HL-60 (cell line): ENCODE measurements around the gene PFN2.

ENCODE experiments used
- DNase-seq, 2 experiments: peaks; one replicate each; pipeline ENCODE4 v3.0.0-alpha.2; 2010 to 2020; ENCODE audit warnings: low read depth in 1 of 2, low spot score in 1 of 2
- H3K27ac ChIP-seq: fragments of 250-450 bp; sonication (Bioruptor Pico); replicated peaks from 2 replicates; pipeline ENCODE4 v1.5.1; 2020; ENCODE audit warnings: mild to moderate bottlenecking, moderate library complexity
- H3K27me3 ChIP-seq: fragments of 250-450 bp; sonication (Bioruptor Pico); 2 replicates; pipeline ENCODE4 v1.5.1; 2021; ENCODE audit warnings: mild to moderate bottlenecking, moderate library complexity; ENCODE audit not compliant: insufficient read depth, poor library complexity, severe bottlenecking
- H3K4me3 ChIP-seq: replicated peaks from 2 replicates; pipeline ENCODE4 v1.5.1; 2011; ENCODE audit warnings: mild to moderate bottlenecking, control low read depth, low read length; ENCODE audit not compliant: insufficient read depth
- GABPA ChIP-seq: IDR thresholded peaks from 2 replicates; pipeline ENCODE4 v1.6.1; 2012; ENCODE audit warnings: low read depth
- POLR2AphosphoS5 ChIP-seq: IDR thresholded peaks from 2 replicates; pipeline ENCODE4 v1.6.1; 2012; ENCODE audit warnings: low read depth
- SPI1 ChIP-seq: IDR thresholded peaks from 2 replicates; pipeline ENCODE4 v1.6.1; 2012; ENCODE audit warnings: low read depth, mild to moderate bottlenecking, borderline replicate concordance
- TF ChIP-seq, protein P1 (sequence below): IDR thresholded peaks from 2 replicates; pipeline ENCODE4 v1.6.1; 2012; ENCODE audit warnings: low read depth; ENCODE audit not compliant: insufficient replicate concordance
- TF ChIP-seq, protein P2 (sequence below): IDR thresholded peaks from one replicate; pipeline ENCODE4 v1.5.1; 2011; ENCODE audit warnings: low read length, control low read depth, inconsistent platforms; ENCODE audit not compliant: insufficient read depth

The PFN2 gene

GRCh38 chr3:149957361-149958125 lies 13.2 kb downstream of the PFN2 start:
- Histone ChIP-seq H3K27ac (no peak overlapping the region), H3K27me3 (no peaks in the 10 kb centered on the region), H3K4me3 (no peak overlapping the region)
- DNase-seq = no peak
- TF ChIP-seq, protein P1, sequence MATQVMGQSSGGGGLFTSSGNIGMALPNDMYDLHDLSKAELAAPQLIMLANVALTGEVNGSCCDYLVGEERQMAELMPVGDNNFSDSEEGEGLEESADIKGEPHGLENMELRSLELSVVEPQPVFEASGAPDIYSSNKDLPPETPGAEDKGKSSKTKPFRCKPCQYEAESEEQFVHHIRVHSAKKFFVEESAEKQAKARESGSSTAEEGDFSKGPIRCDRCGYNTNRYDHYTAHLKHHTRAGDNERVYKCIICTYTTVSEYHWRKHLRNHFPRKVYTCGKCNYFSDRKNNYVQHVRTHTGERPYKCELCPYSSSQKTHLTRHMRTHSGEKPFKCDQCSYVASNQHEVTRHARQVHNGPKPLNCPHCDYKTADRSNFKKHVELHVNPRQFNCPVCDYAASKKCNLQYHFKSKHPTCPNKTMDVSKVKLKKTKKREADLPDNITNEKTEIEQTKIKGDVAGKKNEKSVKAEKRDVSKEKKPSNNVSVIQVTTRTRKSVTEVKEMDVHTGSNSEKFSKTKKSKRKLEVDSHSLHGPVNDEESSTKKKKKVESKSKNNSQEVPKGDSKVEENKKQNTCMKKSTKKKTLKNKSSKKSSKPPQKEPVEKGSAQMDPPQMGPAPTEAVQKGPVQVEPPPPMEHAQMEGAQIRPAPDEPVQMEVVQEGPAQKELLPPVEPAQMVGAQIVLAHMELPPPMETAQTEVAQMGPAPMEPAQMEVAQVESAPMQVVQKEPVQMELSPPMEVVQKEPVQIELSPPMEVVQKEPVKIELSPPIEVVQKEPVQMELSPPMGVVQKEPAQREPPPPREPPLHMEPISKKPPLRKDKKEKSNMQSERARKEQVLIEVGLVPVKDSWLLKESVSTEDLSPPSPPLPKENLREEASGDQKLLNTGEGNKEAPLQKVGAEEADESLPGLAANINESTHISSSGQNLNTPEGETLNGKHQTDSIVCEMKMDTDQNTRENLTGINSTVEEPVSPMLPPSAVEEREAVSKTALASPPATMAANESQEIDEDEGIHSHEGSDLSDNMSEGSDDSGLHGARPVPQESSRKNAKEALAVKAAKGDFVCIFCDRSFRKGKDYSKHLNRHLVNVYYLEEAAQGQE = no peak
- TF ChIP-seq, protein P2, sequence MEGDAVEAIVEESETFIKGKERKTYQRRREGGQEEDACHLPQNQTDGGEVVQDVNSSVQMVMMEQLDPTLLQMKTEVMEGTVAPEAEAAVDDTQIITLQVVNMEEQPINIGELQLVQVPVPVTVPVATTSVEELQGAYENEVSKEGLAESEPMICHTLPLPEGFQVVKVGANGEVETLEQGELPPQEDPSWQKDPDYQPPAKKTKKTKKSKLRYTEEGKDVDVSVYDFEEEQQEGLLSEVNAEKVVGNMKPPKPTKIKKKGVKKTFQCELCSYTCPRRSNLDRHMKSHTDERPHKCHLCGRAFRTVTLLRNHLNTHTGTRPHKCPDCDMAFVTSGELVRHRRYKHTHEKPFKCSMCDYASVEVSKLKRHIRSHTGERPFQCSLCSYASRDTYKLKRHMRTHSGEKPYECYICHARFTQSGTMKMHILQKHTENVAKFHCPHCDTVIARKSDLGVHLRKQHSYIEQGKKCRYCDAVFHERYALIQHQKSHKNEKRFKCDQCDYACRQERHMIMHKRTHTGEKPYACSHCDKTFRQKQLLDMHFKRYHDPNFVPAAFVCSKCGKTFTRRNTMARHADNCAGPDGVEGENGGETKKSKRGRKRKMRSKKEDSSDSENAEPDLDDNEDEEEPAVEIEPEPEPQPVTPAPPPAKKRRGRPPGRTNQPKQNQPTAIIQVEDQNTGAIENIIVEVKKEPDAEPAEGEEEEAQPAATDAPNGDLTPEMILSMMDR = no peak
- TF ChIP-seq POLR2AphosphoS5 = no peak
- no peak for TF ChIP-seq GABPA
- TF ChIP-seq SPI1 = no peak

- TF ChIP-seq, protein P2 = no peak
- TF ChIP-seq, protein P1 = no peak
- TF ChIP-seq GABPA (no peak), POLR2AphosphoS5 (no peak), SPI1 (no peak)
- Histone ChIP-seq H3K27ac (no peak overlapping the region), H3K4me3 (no peak overlapping the region), H3K27me3 (no peaks in the 10 kb centered on the region)
- DNase-seq = no peak
Observed at GRCh38 chr3:149955449-149955848, 15.2 kb downstream of the PFN2 start.

GRCh38 chr3:149954812-149955211 lies 15.9 kb downstream of the PFN2 start:
- DNase-seq = no peak
- no peak overlapping the region for H3K27ac ChIP-seq
- H3K4me3 ChIP-seq = no peak overlapping the region
- no peaks in the 10 kb centered on the region for H3K27me3 ChIP-seq
- TF ChIP-seq, protein P1 = no peak
- TF ChIP-seq POLR2AphosphoS5 (no peak), GABPA (no peak), SPI1 (no peak)
- TF ChIP-seq, protein P2 = no peak
